Ishikawa (cell line): ENCODE measurements around the gene KCNQ1OT1.

Experiments
- CEBPB ChIP-seq: IDR thresholded peaks from 2 replicates; pipeline ENCODE4 v1.6.1; 2012
- CREB1 ChIP-seq: IDR thresholded peaks from 2 replicates; pipeline ENCODE4 v1.6.1; 2012; ENCODE audit warnings: low read depth
- EP300 ChIP-seq: IDR thresholded peaks from 2 replicates; pipeline ENCODE4 v1.6.1; 2012; ENCODE audit warnings: borderline replicate concordance
- ZBTB7A ChIP-seq: IDR thresholded peaks from 2 replicates; pipeline ENCODE4 v1.6.1; 2012; ENCODE audit warnings: low read depth
- TF ChIP-seq, protein P1 (sequence below): IDR thresholded peaks from 2 replicates; pipeline ENCODE4 v1.6.1; 2012; ENCODE audit warnings: low read depth, mild to moderate bottlenecking
- TF ChIP-seq, protein P2 (sequence below): IDR thresholded peaks from 2 replicates; pipeline ENCODE4 v1.6.1; 2012
- TF ChIP-seq, protein P3 (sequence below): IDR thresholded peaks from 2 replicates; pipeline ENCODE4 v1.6.1; 2012

DNA sequence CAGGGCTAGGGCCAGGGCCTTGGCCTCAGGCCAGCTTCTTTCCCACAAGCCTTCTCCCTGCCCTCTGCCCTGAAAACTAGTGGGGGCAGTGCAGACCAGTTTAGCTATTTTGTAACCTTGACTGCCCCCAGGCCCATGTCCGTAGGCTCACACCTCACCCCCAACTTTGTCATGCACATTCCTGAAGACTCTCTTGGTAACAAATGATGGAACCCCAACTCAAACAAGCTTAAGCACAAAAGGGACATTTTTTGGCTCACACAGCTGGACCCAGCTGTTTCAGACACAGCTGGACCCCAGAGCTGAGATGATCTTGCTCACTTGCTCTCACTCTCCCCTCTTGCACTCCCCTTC, 46.6 kb downstream of the KCNQ1OT1 start:
- TF ChIP-seq, protein P1, sequence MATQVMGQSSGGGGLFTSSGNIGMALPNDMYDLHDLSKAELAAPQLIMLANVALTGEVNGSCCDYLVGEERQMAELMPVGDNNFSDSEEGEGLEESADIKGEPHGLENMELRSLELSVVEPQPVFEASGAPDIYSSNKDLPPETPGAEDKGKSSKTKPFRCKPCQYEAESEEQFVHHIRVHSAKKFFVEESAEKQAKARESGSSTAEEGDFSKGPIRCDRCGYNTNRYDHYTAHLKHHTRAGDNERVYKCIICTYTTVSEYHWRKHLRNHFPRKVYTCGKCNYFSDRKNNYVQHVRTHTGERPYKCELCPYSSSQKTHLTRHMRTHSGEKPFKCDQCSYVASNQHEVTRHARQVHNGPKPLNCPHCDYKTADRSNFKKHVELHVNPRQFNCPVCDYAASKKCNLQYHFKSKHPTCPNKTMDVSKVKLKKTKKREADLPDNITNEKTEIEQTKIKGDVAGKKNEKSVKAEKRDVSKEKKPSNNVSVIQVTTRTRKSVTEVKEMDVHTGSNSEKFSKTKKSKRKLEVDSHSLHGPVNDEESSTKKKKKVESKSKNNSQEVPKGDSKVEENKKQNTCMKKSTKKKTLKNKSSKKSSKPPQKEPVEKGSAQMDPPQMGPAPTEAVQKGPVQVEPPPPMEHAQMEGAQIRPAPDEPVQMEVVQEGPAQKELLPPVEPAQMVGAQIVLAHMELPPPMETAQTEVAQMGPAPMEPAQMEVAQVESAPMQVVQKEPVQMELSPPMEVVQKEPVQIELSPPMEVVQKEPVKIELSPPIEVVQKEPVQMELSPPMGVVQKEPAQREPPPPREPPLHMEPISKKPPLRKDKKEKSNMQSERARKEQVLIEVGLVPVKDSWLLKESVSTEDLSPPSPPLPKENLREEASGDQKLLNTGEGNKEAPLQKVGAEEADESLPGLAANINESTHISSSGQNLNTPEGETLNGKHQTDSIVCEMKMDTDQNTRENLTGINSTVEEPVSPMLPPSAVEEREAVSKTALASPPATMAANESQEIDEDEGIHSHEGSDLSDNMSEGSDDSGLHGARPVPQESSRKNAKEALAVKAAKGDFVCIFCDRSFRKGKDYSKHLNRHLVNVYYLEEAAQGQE, result no peak
- TF ChIP-seq, protein P2, sequence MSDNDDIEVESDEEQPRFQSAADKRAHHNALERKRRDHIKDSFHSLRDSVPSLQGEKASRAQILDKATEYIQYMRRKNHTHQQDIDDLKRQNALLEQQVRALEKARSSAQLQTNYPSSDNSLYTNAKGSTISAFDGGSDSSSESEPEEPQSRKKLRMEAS, result no peak
- TF ChIP-seq ZBTB7A (no peak), CREB1 (no peak), CEBPB (no peak), EP300 (no peak)
- TF ChIP-seq, protein P3, sequence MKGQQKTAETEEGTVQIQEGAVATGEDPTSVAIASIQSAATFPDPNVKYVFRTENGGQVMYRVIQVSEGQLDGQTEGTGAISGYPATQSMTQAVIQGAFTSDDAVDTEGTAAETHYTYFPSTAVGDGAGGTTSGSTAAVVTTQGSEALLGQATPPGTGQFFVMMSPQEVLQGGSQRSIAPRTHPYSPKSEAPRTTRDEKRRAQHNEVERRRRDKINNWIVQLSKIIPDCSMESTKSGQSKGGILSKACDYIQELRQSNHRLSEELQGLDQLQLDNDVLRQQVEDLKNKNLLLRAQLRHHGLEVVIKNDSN, result no peak
